WERI-Rb-1 (cell line): ENCODE measurements around the gene TRIO.
"Not testable (repeated sequence)": the region's sequence is repeated elsewhere in the genome, so short reads cannot be mapped to it uniquely, and the experiment has no call there.

Experiments
- DNase-seq: peaks from one replicate; pipeline ENCODE4 v3.0.0-alpha.2; 2020
- H3K27ac ChIP-seq: fragments of 250-450 bp; sonication (Bioruptor Pico); 2 replicates; pipeline ENCODE4 v1.5.1; 2020; ENCODE audit warnings: mild to moderate bottlenecking, moderate library complexity
- H3K27me3 ChIP-seq: fragments of 250-450 bp; sonication (Bioruptor Pico); 2 replicates; pipeline ENCODE4 v1.5.1; 2021; ENCODE audit warnings: mild to moderate bottlenecking, low read depth, moderate library complexity; ENCODE audit not compliant: insufficient read depth, severe bottlenecking
- H3K36me3 ChIP-seq: fragments of 250-450 bp; sonication (Bioruptor Pico); 2 replicates; pipeline ENCODE4 v1.5.1; 2020; ENCODE audit warnings: mild to moderate bottlenecking, moderate library complexity
- H3K4me3 ChIP-seq: 2 replicates; pipeline ENCODE4 v1.5.1; 2011; ENCODE audit warnings: low read depth, mild to moderate bottlenecking, control low read depth, low read length
- H3K9me3 ChIP-seq: fragments of 250-450 bp; sonication (Bioruptor Pico); 2 replicates; pipeline ENCODE4 v1.5.1; 2021; ENCODE audit warnings: mild to moderate bottlenecking, moderate library complexity; ENCODE audit not compliant: severe bottlenecking
- TF ChIP-seq, protein P1 (sequence below): IDR thresholded peaks from 2 replicates; pipeline ENCODE4 v1.5.1; 2011; ENCODE audit warnings: low read depth, mild to moderate bottlenecking, control low read depth, inconsistent platforms, low read length

The TRIO gene

DNA sequence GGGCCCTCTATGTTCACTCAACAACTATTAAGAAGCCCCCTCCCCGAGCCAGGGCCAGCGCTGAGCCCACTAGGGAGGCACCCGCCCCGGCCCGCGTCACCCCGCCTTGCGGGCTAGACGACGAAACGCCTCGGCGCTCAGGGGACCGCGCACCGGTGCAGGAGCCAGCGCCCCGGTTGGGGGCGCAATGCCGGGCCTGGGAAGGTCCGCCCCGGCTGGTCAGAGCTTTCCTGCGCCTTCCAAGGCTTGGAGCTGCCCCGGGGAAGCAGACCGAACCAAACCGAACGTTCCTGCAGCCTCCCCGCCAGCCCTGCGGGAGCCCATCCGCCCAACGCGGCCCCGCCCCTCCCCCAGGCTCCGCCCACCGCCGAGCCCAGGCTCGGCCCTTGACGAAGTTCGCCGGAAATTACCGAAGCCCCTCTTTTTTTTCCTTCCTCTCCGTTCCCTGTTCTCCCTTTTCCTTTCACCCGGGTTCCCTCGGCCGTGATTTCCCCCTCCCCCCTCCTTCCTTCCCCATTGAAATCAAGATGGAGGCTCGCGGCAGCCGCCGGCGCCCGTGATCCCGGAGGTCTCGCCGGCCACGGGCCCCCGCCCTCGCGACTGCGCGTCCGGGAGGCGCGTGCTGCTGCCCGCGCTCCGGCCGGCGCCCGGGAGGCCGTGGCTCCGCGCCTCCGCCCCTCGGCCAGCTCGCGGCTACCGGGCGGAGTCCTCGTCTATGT is at the start of gene TRIO:
TSS of gene TRIO (plus strand) at position 516 of the 719 bp plus-strand sequence. CDS start 384 bp downstream, outside the sequence.
- peaks cover 30% of the 10 kb centered on the region for H3K27me3 ChIP-seq
- peak within 1 kb of the TSS; percentile 41 for H3K27ac ChIP-seq
- H3K36me3 ChIP-seq, result peaks cover 3% of the 10 kb centered on the region; the same call in 1 of the 2 replicates
- H3K9me3 ChIP-seq, result no peaks in the 10 kb centered on the region
- H3K4me3 ChIP-seq, result peak within 1 kb of the TSS; percentile 90
- TF ChIP-seq, protein P1, sequence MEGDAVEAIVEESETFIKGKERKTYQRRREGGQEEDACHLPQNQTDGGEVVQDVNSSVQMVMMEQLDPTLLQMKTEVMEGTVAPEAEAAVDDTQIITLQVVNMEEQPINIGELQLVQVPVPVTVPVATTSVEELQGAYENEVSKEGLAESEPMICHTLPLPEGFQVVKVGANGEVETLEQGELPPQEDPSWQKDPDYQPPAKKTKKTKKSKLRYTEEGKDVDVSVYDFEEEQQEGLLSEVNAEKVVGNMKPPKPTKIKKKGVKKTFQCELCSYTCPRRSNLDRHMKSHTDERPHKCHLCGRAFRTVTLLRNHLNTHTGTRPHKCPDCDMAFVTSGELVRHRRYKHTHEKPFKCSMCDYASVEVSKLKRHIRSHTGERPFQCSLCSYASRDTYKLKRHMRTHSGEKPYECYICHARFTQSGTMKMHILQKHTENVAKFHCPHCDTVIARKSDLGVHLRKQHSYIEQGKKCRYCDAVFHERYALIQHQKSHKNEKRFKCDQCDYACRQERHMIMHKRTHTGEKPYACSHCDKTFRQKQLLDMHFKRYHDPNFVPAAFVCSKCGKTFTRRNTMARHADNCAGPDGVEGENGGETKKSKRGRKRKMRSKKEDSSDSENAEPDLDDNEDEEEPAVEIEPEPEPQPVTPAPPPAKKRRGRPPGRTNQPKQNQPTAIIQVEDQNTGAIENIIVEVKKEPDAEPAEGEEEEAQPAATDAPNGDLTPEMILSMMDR, result peak; percentile 77
- DNase-seq, result peak; percentile 95

DNA sequence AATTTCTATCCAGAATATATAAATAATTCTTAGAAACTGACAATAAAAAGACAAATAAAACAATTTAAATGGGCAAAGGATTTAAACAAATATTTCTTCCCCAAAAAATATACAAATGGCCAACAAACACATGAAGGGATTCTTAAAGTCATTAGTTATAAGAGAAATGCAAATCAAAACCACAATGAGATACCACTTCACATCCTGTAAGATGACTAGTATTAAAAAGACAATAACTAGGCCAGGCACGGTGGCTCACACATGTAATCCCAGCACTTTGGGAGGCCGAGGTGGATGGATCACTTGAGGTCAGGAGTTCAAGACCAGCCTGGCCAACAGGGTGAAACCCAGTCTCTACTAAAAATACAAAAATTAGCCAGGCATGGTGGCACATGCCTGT is 45.8 kb upstream of the TRIO start:
- H3K27ac ChIP-seq, DNase-seq: not testable (repeated sequence)
- H3K27me3 ChIP-seq, result peaks cover 77% of the 10 kb centered on the region

DNA sequence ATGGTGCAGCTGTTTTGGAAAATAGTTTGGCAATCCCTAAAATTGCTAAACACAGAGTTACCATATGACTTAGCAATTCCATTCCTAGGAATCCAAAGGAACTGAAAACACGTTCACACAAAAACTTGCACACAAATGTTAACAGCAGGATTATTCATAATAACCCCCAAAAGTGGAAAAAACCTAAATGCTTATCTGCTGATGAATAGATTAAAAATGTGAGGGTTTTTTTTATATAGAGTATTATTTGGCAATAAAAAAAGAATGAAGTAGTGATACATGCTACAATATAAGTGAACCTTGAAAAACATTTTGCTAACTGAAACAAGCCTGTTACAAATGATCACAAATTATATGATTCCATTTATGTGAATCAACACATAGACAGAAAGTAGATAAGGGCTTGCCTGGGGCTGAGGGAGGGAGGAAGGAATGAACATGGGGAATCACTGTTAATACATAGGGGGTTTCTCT is 45.1 kb upstream of the TRIO start:
- DNase-seq, result no peak

More for the DNA sequence above, 45.8 kb upstream of the TRIO start:
- H3K4me3 ChIP-seq, H3K36me3 ChIP-seq, H3K9me3 ChIP-seq: not testable (repeated sequence)

DNA sequence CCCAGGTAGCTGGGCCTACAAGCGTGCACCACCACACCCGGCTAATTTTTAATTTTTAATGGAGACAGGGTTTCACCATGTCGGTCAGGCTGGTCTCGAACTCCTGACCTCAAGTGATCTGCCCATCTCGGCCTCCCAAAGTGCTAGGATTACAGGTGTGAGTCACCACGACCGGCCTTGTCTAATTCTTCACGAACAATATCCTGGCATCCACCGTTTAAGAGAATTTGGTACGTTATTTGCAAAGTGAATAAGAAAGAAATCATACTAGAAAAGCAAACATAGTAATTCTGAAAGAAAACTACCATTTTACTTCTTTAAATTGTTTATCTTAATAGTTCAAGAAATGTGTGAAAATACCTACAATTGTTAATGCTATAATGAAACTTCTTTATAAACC is 42.9 kb upstream of the TRIO start:
- H3K27ac ChIP-seq, result no peak overlapping the region

More for the DNA sequence above, 45.1 kb upstream of the TRIO start:
- peaks cover 76% of the 10 kb centered on the region for H3K27me3 ChIP-seq
- peaks cover 6% of the 10 kb centered on the region for H3K9me3 ChIP-seq
- TF ChIP-seq, protein P1, result no peak
- H3K4me3 ChIP-seq, result no peak overlapping the region
- H3K36me3 ChIP-seq, result no peaks in the 10 kb centered on the region
- no peak overlapping the region for H3K27ac ChIP-seq

DNA sequence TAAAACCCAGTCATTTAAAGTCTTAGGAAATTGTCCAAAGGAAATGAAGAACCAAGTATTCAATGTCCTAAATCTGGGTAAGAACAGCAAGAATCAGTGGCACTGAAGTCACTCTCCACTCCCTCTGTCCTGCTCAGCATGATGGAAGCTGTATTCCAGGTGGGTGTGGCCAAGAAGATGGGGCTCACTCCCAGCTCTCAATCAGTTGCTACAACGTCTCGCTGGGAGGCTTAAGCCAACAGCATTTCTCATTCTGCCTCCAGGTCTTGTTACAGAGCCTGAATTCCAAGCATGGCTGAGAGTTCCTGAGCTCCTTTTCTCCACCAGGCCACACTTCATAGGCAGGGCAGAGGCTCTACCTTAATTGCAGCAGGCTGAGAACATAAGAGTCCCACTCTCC is 41.2 kb upstream of the TRIO start:
- no peak for DNase-seq
- Histone ChIP-seq H3K4me3 (no peak overlapping the region), H3K36me3 (no peaks in the 10 kb centered on the region), H3K9me3 (peaks cover 11% of the 10 kb centered on the region), H3K27ac (no peak overlapping the region), H3K27me3 (peaks cover 65% of the 10 kb centered on the region)
- TF ChIP-seq, protein P1, result no peak

More for the DNA sequence above, 42.9 kb upstream of the TRIO start:
- H3K9me3 ChIP-seq, result peaks cover 11% of the 10 kb centered on the region
- H3K4me3 ChIP-seq, result no peak overlapping the region
- H3K27me3 ChIP-seq, result peaks cover 62% of the 10 kb centered on the region
- no peak for DNase-seq
- TF ChIP-seq, protein P1, result no peak
- H3K36me3 ChIP-seq, result no peaks in the 10 kb centered on the region

DNA sequence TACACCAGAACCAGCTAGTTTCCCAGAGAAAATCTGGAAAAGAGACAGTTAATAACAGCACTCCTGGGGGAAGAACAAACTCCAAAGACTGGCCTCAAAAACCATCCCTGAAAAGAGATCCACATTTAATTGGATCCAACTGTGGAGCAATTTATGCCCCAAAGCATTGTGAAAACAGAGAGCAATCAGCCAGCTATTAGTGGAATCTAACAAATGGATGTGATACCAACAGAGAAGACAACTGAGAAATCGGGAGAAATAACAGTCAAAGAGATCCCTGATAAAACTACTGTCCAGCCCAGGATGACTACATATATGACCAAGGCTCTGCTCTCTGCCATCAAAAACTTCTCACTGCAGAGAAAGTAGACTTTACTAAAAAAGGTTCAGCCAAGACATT is 40.5 kb upstream of the TRIO start:
- no peak for DNase-seq
- no peak overlapping the region for H3K4me3 ChIP-seq
- no peaks in the 10 kb centered on the region for H3K36me3 ChIP-seq
- H3K27ac ChIP-seq, result no peak overlapping the region
- TF ChIP-seq, protein P1, result no peak
- peaks cover 9% of the 10 kb centered on the region for H3K9me3 ChIP-seq
- peaks cover 67% of the 10 kb centered on the region for H3K27me3 ChIP-seq
